ENCODE data around the gene UCHL3. TPM values are rescaled to one million over a fixed set of nuclear protein-coding genes. Genes with fewer than 3 reads are reported as not detected.

The UCHL3 gene
- total and polyA plus RNA-seq, 5 experiments from 2014 or later: 17.0 to 50.1 (median 44.3) TPM

GRCh38 chr13:75610466-75610865 lies 60.9 kb downstream of the UCHL3 start:
- H3K27me3 Mint-ChIP-seq: no peaks in the 10 kb centered on the region
- POLR2A ChIA-PET: no interaction called here
- DNase-seq (no peak), ATAC-seq (no peak)
- H3K9me3 Mint-ChIP-seq: no peaks in the 10 kb centered on the region
- H3K36me3 Mint-ChIP-seq: peaks cover 7 to 27% (median 21%) of the 10 kb centered on the region in 3 donors
- H3K4me3 Mint-ChIP-seq: no peak overlapping the region
- no peak overlapping the region for H3K27ac Mint-ChIP-seq
- H3K4me1 Mint-ChIP-seq: peaks cover 0 to 4% (median 0%) of the 10 kb centered on the region in 4 donors

DNA sequence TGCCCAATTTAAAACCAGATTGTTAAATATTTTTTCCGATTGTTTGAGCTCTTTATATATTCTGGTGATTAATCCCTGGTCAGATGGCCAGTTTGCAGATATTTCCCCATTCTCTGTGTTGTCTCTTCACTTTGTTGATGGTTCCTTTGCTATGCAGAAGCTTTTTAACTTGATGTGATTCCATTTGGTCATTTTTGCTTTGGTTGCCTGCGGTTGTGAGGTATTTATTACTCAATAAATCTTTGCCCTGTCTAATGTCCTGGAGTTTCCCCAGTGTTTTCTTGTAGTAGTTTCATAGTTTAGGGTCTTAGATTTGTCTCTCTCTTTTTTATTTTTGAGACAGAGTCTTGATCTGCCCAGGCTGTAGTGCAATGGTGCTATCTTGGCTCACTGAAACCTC lies 62.8 kb downstream of the UCHL3 start:
- Mint-ChIP-seq H3K4me3 (no peak overlapping the region), H3K27me3 (no peaks in the 10 kb centered on the region), H3K36me3 (peaks cover 0 to 18% (median 13%) of the 10 kb centered on the region in 3 donors), H3K27ac (peak overlapping the region in 1 of 10 donors; percentile 17), H3K9me3 (no peaks in the 10 kb centered on the region), H3K4me1 (no peaks in the 10 kb centered on the region)
- no peak for DNase-seq
- POLR2A ChIA-PET: no interaction called here
- no peak for ATAC-seq

DNA sequence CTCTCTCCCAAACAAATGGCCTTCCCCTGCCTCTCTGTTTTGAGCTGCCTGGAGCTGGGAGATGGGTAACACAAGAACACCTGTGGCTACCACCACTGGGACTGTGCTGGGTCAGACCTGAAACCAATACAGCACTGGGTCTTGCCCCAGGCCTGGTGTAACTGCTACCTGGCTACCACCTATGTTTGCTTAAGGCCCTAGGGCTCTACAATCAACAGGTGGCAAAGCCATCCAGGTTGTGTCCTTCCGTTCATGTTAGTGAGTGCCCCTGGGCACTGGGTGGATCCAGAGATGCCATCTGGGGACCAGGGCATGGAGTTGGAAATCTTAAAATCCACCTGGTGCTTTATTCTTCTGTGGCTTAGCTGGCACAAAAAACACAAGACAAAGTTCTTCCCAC lies 67.6 kb downstream of the UCHL3 start:
- H3K36me3 Mint-ChIP-seq: peaks cover 0 to 17% (median 10%) of the 10 kb centered on the region in 3 donors
- H3K4me3 Mint-ChIP-seq: no peak overlapping the region
- POLR2A ChIA-PET: no interaction called here
- H3K27me3 Mint-ChIP-seq: no peaks in the 10 kb centered on the region
- H3K9me3 Mint-ChIP-seq: no peaks in the 10 kb centered on the region
- H3K4me1 Mint-ChIP-seq: peaks cover 0 to 6% (median 0%) of the 10 kb centered on the region in 4 donors
- DNase-seq: no peak
- H3K27ac Mint-ChIP-seq: no peak overlapping the region
- ATAC-seq: no peak

DNA sequence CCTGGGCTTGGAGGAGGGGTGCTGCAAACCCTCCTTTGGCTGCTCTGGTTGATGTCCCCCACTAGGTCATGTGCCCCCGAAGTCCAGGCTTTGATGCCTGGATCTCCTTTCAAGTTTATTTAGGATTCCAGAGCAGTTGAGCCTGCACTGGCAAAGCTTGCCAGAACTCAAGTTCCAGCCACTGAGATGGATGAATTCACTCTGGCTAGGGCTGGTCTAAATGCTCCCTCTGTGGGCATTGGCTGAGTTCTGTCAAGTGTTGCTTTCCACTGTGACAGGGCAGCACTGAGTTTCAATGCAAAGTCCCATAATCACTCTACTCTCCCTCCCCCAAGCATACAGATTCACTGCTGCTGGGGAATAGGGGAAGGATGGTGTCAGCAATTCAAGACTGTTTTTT lies 68.7 kb downstream of the UCHL3 start:
- Mint-ChIP-seq H3K36me3 (peaks cover 0 to 23% (median 10%) of the 10 kb centered on the region in 3 donors), H3K4me3 (no peak overlapping the region), H3K9me3 (no peaks in the 10 kb centered on the region), H3K4me1 (peaks cover 0 to 6% (median 0%) of the 10 kb centered on the region in 4 donors), H3K27ac (peak overlapping the region in 1 of 10 donors; percentile 80), H3K27me3 (no peaks in the 10 kb centered on the region)
- ATAC-seq: no peak
- no peak for DNase-seq
- POLR2A ChIA-PET: no interaction called here

- H3K27ac Mint-ChIP-seq: no peak overlapping the region
- H3K4me1 Mint-ChIP-seq: peaks cover 0 to 6% (median 0%) of the 10 kb centered on the region in 4 donors
- no peaks in the 10 kb centered on the region for H3K27me3 Mint-ChIP-seq
- H3K36me3 Mint-ChIP-seq: peaks cover 3 to 27% (median 23%) of the 10 kb centered on the region in 3 donors
- ATAC-seq (no peak), DNase-seq (no peak)
- POLR2A ChIA-PET: no interaction called here
- H3K9me3 Mint-ChIP-seq: no peaks in the 10 kb centered on the region
- H3K4me3 Mint-ChIP-seq: no peak overlapping the region
Observed at GRCh38 chr13:75620020-75620419, 70.4 kb downstream of the UCHL3 start.

DNA sequence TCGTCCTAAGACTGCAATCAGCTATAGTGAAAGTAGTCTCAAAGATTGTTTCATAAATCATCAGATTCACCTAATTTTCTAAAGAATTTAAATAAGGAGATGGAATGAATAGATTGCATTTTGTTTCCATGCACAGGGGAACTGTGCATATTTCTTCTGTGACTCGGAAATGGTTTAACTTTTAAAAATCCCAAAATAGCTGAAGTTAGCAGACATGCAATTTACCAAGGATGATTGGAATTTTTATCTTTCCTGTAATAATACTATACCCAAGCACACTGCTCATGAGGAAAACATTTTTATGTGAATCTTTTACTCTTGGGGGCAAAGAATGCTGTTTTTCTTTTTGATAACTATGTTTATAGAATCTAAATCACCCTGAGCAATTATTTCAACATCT lies 71.6 kb downstream of the UCHL3 start:
- Mint-ChIP-seq H3K4me3 (no peak overlapping the region), H3K27me3 (no peaks in the 10 kb centered on the region), H3K36me3 (peaks cover 12 to 31% (median 30%) of the 10 kb centered on the region in 3 donors), H3K4me1 (peaks cover 0 to 6% (median under 1%) of the 10 kb centered on the region in 4 donors), H3K27ac (no peak overlapping the region), H3K9me3 (peaks cover 0 to 4% (median 0%) of the 10 kb centered on the region in 9 donors)
- ATAC-seq (no peak), DNase-seq (no peak)
- POLR2A ChIA-PET: no interaction called here

DNA sequence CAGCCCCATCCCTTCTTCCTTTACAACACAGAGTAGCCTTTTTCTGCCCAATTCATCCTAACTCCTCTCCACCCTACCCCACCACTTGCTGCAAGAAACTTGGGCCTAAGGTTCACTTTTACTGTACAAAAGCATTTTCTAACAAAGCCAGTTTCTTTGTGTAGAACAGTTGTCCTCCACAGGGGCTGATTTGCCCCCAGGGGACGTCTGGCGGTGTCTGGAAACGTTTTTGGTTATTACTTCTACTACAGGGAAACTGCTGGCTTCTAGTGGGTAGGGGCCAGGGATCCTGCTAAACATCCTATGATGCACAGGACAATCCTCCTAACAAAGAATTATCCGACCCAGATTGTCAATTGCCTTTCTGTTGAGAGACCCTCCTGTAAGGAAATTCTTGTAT lies 79.2 kb downstream of the UCHL3 start:
- Mint-ChIP-seq H3K27me3 (no peaks in the 10 kb centered on the region), H3K4me3 (no peak overlapping the region), H3K9me3 (peaks cover 0 to 4% (median 0%) of the 10 kb centered on the region in 9 donors), H3K27ac (peak overlapping the region in 3 of 10 donors; percentile 1 to 37 (median 8)), H3K4me1 (peaks cover 3 to 14% (median 11%) of the 10 kb centered on the region in 4 donors), H3K36me3 (peaks cover 12 to 29% (median 20%) of the 10 kb centered on the region in 3 donors)
- DNase-seq: no peak
- POLR2A ChIA-PET: no interaction called here
- no peak for ATAC-seq

DNA sequence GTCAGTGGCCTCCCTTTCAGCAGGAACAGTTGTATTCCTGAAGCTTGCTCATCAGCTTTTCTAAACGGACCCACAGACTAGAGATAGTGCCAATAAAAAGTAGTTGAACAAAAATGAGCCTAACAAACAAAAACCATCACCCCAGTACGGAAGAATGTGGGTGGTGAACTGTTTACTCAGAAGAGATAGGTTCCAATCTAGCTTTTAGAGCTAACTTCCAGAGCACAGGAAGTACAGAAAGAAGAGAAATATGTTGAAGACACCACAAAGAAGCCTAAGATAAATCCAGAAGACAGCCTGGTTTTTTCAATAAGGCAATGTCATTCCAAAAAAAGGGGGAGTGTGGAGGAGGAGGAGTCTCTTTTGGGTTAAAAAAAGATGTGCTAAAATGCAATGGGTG lies 83.7 kb downstream of the UCHL3 start:
- DNase-seq (no peak), ATAC-seq (no peak)
- peak overlapping the region in 7 of 10 donors; percentile 0 to 26 (median 4) for H3K4me3 Mint-ChIP-seq
- POLR2A ChIA-PET: interaction anchor here (0.7 kb wide), 1 partner anchor 31 kb away, joined by 3 read pairs; no protein-coding TSS in a partner anchor
- no peaks in the 10 kb centered on the region for H3K9me3 Mint-ChIP-seq
- H3K27me3 Mint-ChIP-seq: peaks cover 0 to 11% (median 4%) of the 10 kb centered on the region in 5 donors
- H3K4me1 Mint-ChIP-seq: peaks cover 9 to 21% (median 17%) of the 10 kb centered on the region in 4 donors
- H3K27ac Mint-ChIP-seq: peak overlapping the region in 6 of 10 donors; percentile 13 to 61 (median 33)
- H3K36me3 Mint-ChIP-seq: peaks cover 0 to 1% (median under 1%) of the 10 kb centered on the region in 3 donors

GRCh38 chr13:75635101-75635827 lies 85.7 kb downstream of the UCHL3 start:
- Mint-ChIP-seq H3K4me1 (peaks cover 9 to 21% (median 17%) of the 10 kb centered on the region in 4 donors), H3K4me3 (peak overlapping the region; percentile 64 to 89 (median 79)), H3K27ac (peak overlapping the region in 9 of 10 donors; percentile 38 to 91 (median 76)), H3K9me3 (no peaks in the 10 kb centered on the region), H3K36me3 (peaks cover 0 to under 1% (median 0%) of the 10 kb centered on the region in 3 donors), H3K27me3 (peaks cover 0 to 23% (median 7%) of the 10 kb centered on the region in 5 donors)
- DNase-seq: peak in 5 of 10 donors; percentile 9 to 24 (median 17)
- POLR2A ChIA-PET: no interaction called here
- ATAC-seq: no peak

- peaks cover 11 to 21% (median 17%) of the 10 kb centered on the region in 4 donors for H3K4me1 Mint-ChIP-seq
- H3K4me3 Mint-ChIP-seq: peak within 1 kb of the TSS; percentile 74 to 89 (median 85)
- peaks cover 0 to 29% (median 14%) of the 10 kb centered on the region in 5 donors for H3K27me3 Mint-ChIP-seq
- H3K9me3 Mint-ChIP-seq: no peaks in the 10 kb centered on the region
- H3K36me3 Mint-ChIP-seq: peaks cover 0 to 5% (median 0%) of the 10 kb centered on the region in 3 donors
- POLR2A ChIA-PET: no interaction called here
- peak; percentile 59 to 66 for ATAC-seq
- peak in 9 of 10 donors; percentile 19 to 59 (median 51) for DNase-seq
- peak within 1 kb of the TSS in 9 of 10 donors; percentile 38 to 91 (median 76) for H3K27ac Mint-ChIP-seq
Observed at GRCh38 chr13:75635828-75636435, 86.3 kb downstream of the UCHL3 start, which contains the start of gene LMO7. Gene LMO7, plus strand, starts transcription at chr13:75636330. Its CDS starts 328 bp downstream, at chr13:75636658.

- Mint-ChIP-seq H3K4me1 (peaks cover 11 to 21% (median 17%) of the 10 kb centered on the region in 4 donors), H3K9me3 (no peaks in the 10 kb centered on the region), H3K27ac (peak overlapping the region in 5 of 10 donors; percentile 58 to 86 (median 65)), H3K4me3 (peak overlapping the region; percentile 74 to 89 (median 85)), H3K36me3 (peaks cover 0 to 6% (median 0%) of the 10 kb centered on the region in 3 donors), H3K27me3 (peaks cover 0 to 29% (median 14%) of the 10 kb centered on the region in 5 donors)
- ATAC-seq: peak; percentile 63 to 68
- DNase-seq: peak in 9 of 10 donors; percentile 22 to 69 (median 53)
- POLR2A ChIA-PET: no interaction called here
Observed at GRCh38 chr13:75636436-75637180, 87.0 kb downstream of the UCHL3 start.

- peak overlapping the region in 2 of 10 donors; percentile 35 to 56 for H3K27ac Mint-ChIP-seq
- H3K36me3 Mint-ChIP-seq: peaks cover 0 to 9% (median 3%) of the 10 kb centered on the region in 3 donors
- no peak for ATAC-seq
- no peak for DNase-seq
- H3K27me3 Mint-ChIP-seq: peaks cover 0 to 29% (median 14%) of the 10 kb centered on the region in 5 donors
- POLR2A ChIA-PET: no interaction called here
- no peaks in the 10 kb centered on the region for H3K9me3 Mint-ChIP-seq
- H3K4me3 Mint-ChIP-seq: peak overlapping the region; percentile 71 to 87 (median 78)
- H3K4me1 Mint-ChIP-seq: peaks cover 11 to 21% (median 17%) of the 10 kb centered on the region in 4 donors
Observed at GRCh38 chr13:75637181-75637750, 87.7 kb downstream of the UCHL3 start.
